IMR-90 (cell line): ENCODE measurements around the gene MED26. TPM values are rescaled to one million over a fixed set of nuclear protein-coding genes. Genes with fewer than 3 reads are reported as not detected.

ENCODE experiments used
- ATAC-seq: fragments of 200-7000 bp; cut with Tn5 transposase; 2 replicates; pipeline ENCODE4 v1.9.1; 2020; ENCODE audit warnings: low read depth, mild to moderate bottlenecking, moderate library complexity
- BruUV-seq: library from RNA; stranded (reverse); fragments of 400-500 nt; replicated peaks from 2 replicates; lab custom pipeline; 2021; lab: Mats Ljungman, UMichigan
- CTCF ChIA-PET: fragments of 300-600 bp; formaldehyde crosslinking; extraction: SDS; loops from one replicate; lab custom pipeline; 2021; ENCODE audit warnings: antibody characterized with exemption; lab: Yijun Ruan, JAX
- POLR2A ChIA-PET: fragments of 300-600 bp; sonication (Branson Sonifier 250); formaldehyde crosslinking; loops from one replicate; lab custom pipeline; 2022; ENCODE audit warnings: antibody characterized with exemption; ENCODE audit not compliant: unreplicated experiment; lab: Charles Lee
- DNase-seq: peaks from one replicate; pipeline ENCODE4 v3.0.0; 2013
- H2AFZ ChIP-seq: replicated peaks from 2 replicates; pipeline ENCODE3; 2013; ENCODE audit warnings: low read length, mild to moderate bottlenecking; ENCODE audit not compliant: poor library complexity
- H2AK5ac ChIP-seq: 2 replicates; pipeline ENCODE4 v1.6.1; 2013; ENCODE audit warnings: low read depth, low read length, inconsistent platforms
- H2AK9ac ChIP-seq: replicated peaks from 2 replicates; pipeline ENCODE3; 2013; ENCODE audit warnings: mild to moderate bottlenecking, low read depth, low read length, moderate library complexity; ENCODE audit not compliant: poor library complexity
- H2BK120ac ChIP-seq: 2 replicates; pipeline ENCODE4 v1.6.1; 2013; ENCODE audit warnings: low read depth, low read length, inconsistent platforms
- H2BK15ac ChIP-seq: 3 replicates; pipeline ENCODE4 v1.6.1; 2013; ENCODE audit warnings: low read depth, low read length, inconsistent platforms
- H2BK20ac ChIP-seq: 2 replicates; pipeline ENCODE4 v1.6.1; 2013; ENCODE audit warnings: low read depth, mild to moderate bottlenecking, inconsistent platforms, low read length, moderate library complexity
- H2BK5ac ChIP-seq: 2 replicates; pipeline ENCODE4 v1.6.1; 2013; ENCODE audit warnings: mild to moderate bottlenecking, low read depth, low read length, inconsistent platforms; ENCODE audit not compliant: poor library complexity, severe bottlenecking
- H3K14ac ChIP-seq: replicated peaks from 2 replicates; pipeline ENCODE4 v1.6.1; 2013; ENCODE audit warnings: low read depth, low read length, inconsistent platforms
- H3K18ac ChIP-seq: 2 replicates; pipeline ENCODE4 v1.6.1; 2013; ENCODE audit warnings: low read depth, low read length, control low read depth
- H3K23ac ChIP-seq: 2 replicates; pipeline ENCODE4 v1.6.1; 2013; ENCODE audit warnings: low read depth, low read length, inconsistent platforms
- H3K27ac ChIP-seq: 2 replicates; pipeline ENCODE4 v1.5.1; 2013; ENCODE audit warnings: mild to moderate bottlenecking, control low read depth, low read length; ENCODE audit not compliant: insufficient read depth
- H3K27me3 ChIP-seq: 2 replicates; pipeline ENCODE4 v1.6.1; 2013; ENCODE audit warnings: low read length; ENCODE audit not compliant: control insufficient read depth, insufficient read depth
- H3K36me3 ChIP-seq: 2 replicates; pipeline ENCODE4 v1.6.1; 2013; ENCODE audit warnings: low read length, mixed read lengths; ENCODE audit not compliant: control insufficient read depth, insufficient read depth
- H3K4ac ChIP-seq: 2 replicates; pipeline ENCODE4 v1.6.1; 2013; ENCODE audit warnings: low read depth, low read length, inconsistent platforms
- H3K4me1 ChIP-seq: 2 replicates; pipeline ENCODE4 v1.6.1; 2013; ENCODE audit warnings: low read length, mixed read lengths; ENCODE audit not compliant: control insufficient read depth, insufficient read depth
- H3K4me2 ChIP-seq: 2 replicates; pipeline ENCODE4 v1.6.1; 2013; ENCODE audit warnings: low read depth, mild to moderate bottlenecking, control low read depth, low read length, moderate library complexity
- H3K4me3 ChIP-seq: 2 replicates; pipeline ENCODE4 v1.5.1; 2013; ENCODE audit warnings: low read depth, mild to moderate bottlenecking, control low read depth, low read length, moderate library complexity; ENCODE audit not compliant: insufficient read depth
- H3K56ac ChIP-seq: 2 replicates; pipeline ENCODE4 v1.6.1; 2013; ENCODE audit warnings: low read length, inconsistent platforms; ENCODE audit not compliant: insufficient read depth; ENCODE audit errors: extremely low read depth
- H3K79me1 ChIP-seq, 2 experiments: 2 replicates each; pipeline ENCODE4 v1.6.1; 2013; ENCODE audit warnings: low read length in 2 of 2, inconsistent platforms in 1 of 2, low read depth in 1 of 2
- H3K9ac ChIP-seq: 2 replicates; pipeline ENCODE4 v1.6.1; 2013; ENCODE audit warnings: low read depth, low read length, control low read depth
- H3K9me1 ChIP-seq: 2 replicates; pipeline ENCODE4 v1.6.1; 2013; ENCODE audit warnings: low read length, inconsistent platforms; ENCODE audit not compliant: insufficient read depth
- H3K9me3 ChIP-seq: 2 replicates; pipeline ENCODE4 v1.6.1; 2013; ENCODE audit warnings: low read length; ENCODE audit not compliant: control insufficient read depth, insufficient read depth
- H4K20me1 ChIP-seq: 2 replicates; pipeline ENCODE4 v1.6.1; 2013; ENCODE audit warnings: low read length, inconsistent platforms; ENCODE audit not compliant: insufficient read depth
- H4K5ac ChIP-seq: 2 replicates; pipeline ENCODE4 v1.6.1; 2013; ENCODE audit warnings: mild to moderate bottlenecking, low read depth, low read length, control low read depth
- H4K8ac ChIP-seq, 2 experiments: 2 replicates each; pipeline ENCODE4 v1.6.1; 2013; ENCODE audit warnings: low read depth in 2 of 2, low read length in 2 of 2, control low read depth in 1 of 2, inconsistent platforms in 1 of 2
- H4K91ac ChIP-seq: 2 replicates; pipeline ENCODE4 v1.6.1; 2013; ENCODE audit warnings: low read depth, low read length, inconsistent platforms; ENCODE audit not compliant: insufficient read depth
- BHLHE40 ChIP-seq: fragments of 150-350 bp; IDR thresholded peaks from 2 replicates; pipeline ENCODE4 v1.6.1; 2016; ENCODE audit warnings: mild to moderate bottlenecking, low read depth, low read length
- CEBPB ChIP-seq: IDR thresholded peaks from 2 replicates; pipeline ENCODE4 v1.6.1; 2012; ENCODE audit warnings: low read depth, low read length, improper control_type of control experiment
- CHD1 ChIP-seq: IDR thresholded peaks from 2 replicates; pipeline ENCODE4 v1.6.1; 2012; ENCODE audit warnings: low read depth, low read length, improper control_type of control experiment
- FOS ChIP-seq: fragments of 150-350 bp; IDR thresholded peaks from 2 replicates; pipeline ENCODE4 v1.6.1; 2016; ENCODE audit warnings: low read depth, low read length
- MAFK ChIP-seq: IDR thresholded peaks from 2 replicates; pipeline ENCODE4 v1.6.1; 2012; ENCODE audit warnings: low read depth, low read length, improper control_type of control experiment
- MAZ ChIP-seq: IDR thresholded peaks from 2 replicates; pipeline ENCODE4 v1.6.1; 2012; ENCODE audit warnings: low read depth, mild to moderate bottlenecking, low read length, improper control_type of control experiment, moderate library complexity, borderline replicate concordance
- MXI1 ChIP-seq: IDR thresholded peaks from 2 replicates; pipeline ENCODE4 v1.6.1; 2012; ENCODE audit warnings: low read depth, mild to moderate bottlenecking, low read length, moderate library complexity, borderline replicate concordance
- NFE2L2 ChIP-seq: fragments of 150-350 bp; IDR thresholded peaks from 2 replicates; pipeline ENCODE4 v1.6.1; 2016; ENCODE audit warnings: low read depth, mild to moderate bottlenecking, low read length
- POLR2A ChIP-seq: IDR thresholded peaks from 2 replicates; pipeline ENCODE4 v1.6.1; 2012; ENCODE audit warnings: mild to moderate bottlenecking, low read depth, low read length
- RAD21 ChIP-seq: IDR thresholded peaks from 2 replicates; pipeline ENCODE4 v1.6.1; 2012; ENCODE audit warnings: low read length, improper control_type of control experiment
- RCOR1 ChIP-seq: IDR thresholded peaks from 2 replicates; pipeline ENCODE4 v1.6.1; 2012; ENCODE audit warnings: mild to moderate bottlenecking, low read length, improper control_type of control experiment; ENCODE audit not compliant: insufficient replicate concordance
- RFX5 ChIP-seq: IDR thresholded peaks from 2 replicates; pipeline ENCODE4 v1.8.0; 2012; ENCODE audit warnings: low read depth, mild to moderate bottlenecking, low read length, moderate library complexity
- SMC3 ChIP-seq: fragments of 150-350 bp; IDR thresholded peaks from 2 replicates; pipeline ENCODE4 v1.6.1; 2016; ENCODE audit warnings: low read depth, mild to moderate bottlenecking, antibody characterized with exemption, low read length, moderate library complexity
- WGBS, 2 experiments: methylation state at CpG; one replicate each; pipeline versions ENCODE4 v1.1.5 to v1.1.7; 2013; ENCODE audit warnings: missing lambda C conversion rate in 2 of 2; ENCODE audit not compliant: insufficient read length in 1 of 2; ENCODE audit errors: extremely low coverage in 2 of 2; 5-methylcytosine and 5-hydroxymethylcytosine counted together
- dilution Hi-C: fragments of 300-500 bp; cut with HindIII; formaldehyde crosslinking; loops from one replicate; pipeline ENCODE4 v1.14.3; 2018; ENCODE audit warnings: low sequenced_read_pairs; ENCODE audit not compliant: unreplicated experiment
- in situ Hi-C: fragments of 300-500 bp; cut with MboI; formaldehyde crosslinking; loops from 3 replicates; pipeline ENCODE4 v1.14.3; 2019; ENCODE audit warnings: low sequenced_read_pairs, inconsistent platforms, mixed read lengths
- intact Hi-C: fragments of 100-400 bp; cut with micrococcal nuclease; formaldehyde crosslinking; loops from 2 replicates; pipeline ENCODE4 v1.10.0; 2022
- polyA plus RNA-seq, 3 experiments: library from polyadenylated mRNA; depleted of rRNA; stranded (reverse); fragments of >200 nt; gene quantifications; 2 replicates each; pipeline ENCODE4 v1.2.3, GENCODE V29; 2012; ENCODE audit warnings: low replicate concordance in 1 of 3
- total RNA-seq: library from RNA; depleted of rRNA; stranded (reverse); fragments of >200 nt; gene quantifications from 2 replicates; pipeline ENCODE4 v1.2.3, GENCODE V29; 2012
- TF ChIP-seq, protein P1 (sequence below): conservative IDR thresholded peaks from 2 replicates; pipeline ENCODE4 v1.5.1; 2012; ENCODE audit warnings: mild to moderate bottlenecking, low read depth, low read length, improper control_type of control experiment
- TF ChIP-seq, protein P2 (sequence below): fragments of 150-350 bp; IDR thresholded peaks from 2 replicates; pipeline ENCODE4 v1.6.1; 2016; ENCODE audit warnings: low read depth, mild to moderate bottlenecking, low read length, moderate library complexity, borderline replicate concordance
- TF ChIP-seq, protein P3 (sequence below): fragments of 150-350 bp; IDR thresholded peaks from 2 replicates; pipeline ENCODE4 v1.6.1; 2017; ENCODE audit warnings: mild to moderate bottlenecking, antibody characterized with exemption, low read length, low read depth

Gene MED26
- total and polyA plus RNA-seq, 2 of the 4 experiments (the other 2 are of a cell fraction): 2.0 to 4.0 TPM

DNA sequence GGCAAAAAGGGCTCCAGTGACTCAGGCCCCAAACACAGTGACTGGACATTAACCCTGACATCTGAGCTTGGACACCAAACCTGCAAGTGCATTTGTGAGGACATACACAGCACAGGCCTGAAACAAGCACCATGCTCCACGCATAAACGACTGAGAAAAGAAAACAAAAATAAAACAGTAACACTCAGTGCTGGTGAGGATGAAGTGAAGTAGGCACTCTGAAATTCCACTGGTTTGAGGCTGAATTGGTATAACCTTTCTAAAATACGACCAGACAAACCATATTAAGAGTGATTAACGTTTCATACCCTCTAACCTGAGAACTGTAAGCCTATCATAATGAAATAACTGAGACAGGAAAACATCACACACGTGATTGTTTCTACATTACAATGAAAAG lies 61.3 kb downstream of the MED26 start:
- Histone ChIP-seq H3K36me3 (peaks cover 48% of the 10 kb centered on the region), H2AFZ (no peak overlapping the region), H4K8ac (no peak overlapping the region), H3K9ac (no peak overlapping the region), H3K79me1 (peaks cover 33 to 64% of the 10 kb centered on the region in 2 experiments), H3K4me1 (peaks cover 5% of the 10 kb centered on the region), H2BK5ac (no peak overlapping the region), H3K23ac (no peak overlapping the region), H3K14ac (no peak overlapping the region), H2BK15ac (no peak overlapping the region), H3K9me1 (peaks cover 13% of the 10 kb centered on the region), H3K27me3 (no peaks in the 10 kb centered on the region), H3K4me2 (no peak overlapping the region), H3K27ac (no peak overlapping the region), H4K91ac (no peak overlapping the region), H3K4ac (no peak overlapping the region), H3K56ac (no peak overlapping the region), H2AK5ac (no peak overlapping the region), H2BK120ac (no peak overlapping the region), H3K9me3 (no peaks in the 10 kb centered on the region), H2BK20ac (no peak overlapping the region), H2AK9ac (no peak overlapping the region), H4K5ac (no peak overlapping the region), H4K20me1 (peaks cover 9% of the 10 kb centered on the region), H3K18ac (no peak overlapping the region), H3K4me3 (no peak overlapping the region)
- no TSS peak for BruUV-seq
- TF ChIP-seq, protein P1, sequence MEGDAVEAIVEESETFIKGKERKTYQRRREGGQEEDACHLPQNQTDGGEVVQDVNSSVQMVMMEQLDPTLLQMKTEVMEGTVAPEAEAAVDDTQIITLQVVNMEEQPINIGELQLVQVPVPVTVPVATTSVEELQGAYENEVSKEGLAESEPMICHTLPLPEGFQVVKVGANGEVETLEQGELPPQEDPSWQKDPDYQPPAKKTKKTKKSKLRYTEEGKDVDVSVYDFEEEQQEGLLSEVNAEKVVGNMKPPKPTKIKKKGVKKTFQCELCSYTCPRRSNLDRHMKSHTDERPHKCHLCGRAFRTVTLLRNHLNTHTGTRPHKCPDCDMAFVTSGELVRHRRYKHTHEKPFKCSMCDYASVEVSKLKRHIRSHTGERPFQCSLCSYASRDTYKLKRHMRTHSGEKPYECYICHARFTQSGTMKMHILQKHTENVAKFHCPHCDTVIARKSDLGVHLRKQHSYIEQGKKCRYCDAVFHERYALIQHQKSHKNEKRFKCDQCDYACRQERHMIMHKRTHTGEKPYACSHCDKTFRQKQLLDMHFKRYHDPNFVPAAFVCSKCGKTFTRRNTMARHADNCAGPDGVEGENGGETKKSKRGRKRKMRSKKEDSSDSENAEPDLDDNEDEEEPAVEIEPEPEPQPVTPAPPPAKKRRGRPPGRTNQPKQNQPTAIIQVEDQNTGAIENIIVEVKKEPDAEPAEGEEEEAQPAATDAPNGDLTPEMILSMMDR: no peak
- TF ChIP-seq CEBPB (no peak), CHD1 (no peak), MXI1 (no peak), NFE2L2 (no peak), POLR2A (no peak), FOS (no peak), RAD21 (no peak), SMC3 (no peak), BHLHE40 (no peak), RFX5 (no peak), RCOR1 (no peak), MAZ (no peak), MAFK (no peak)
- TF ChIP-seq, protein P2, sequence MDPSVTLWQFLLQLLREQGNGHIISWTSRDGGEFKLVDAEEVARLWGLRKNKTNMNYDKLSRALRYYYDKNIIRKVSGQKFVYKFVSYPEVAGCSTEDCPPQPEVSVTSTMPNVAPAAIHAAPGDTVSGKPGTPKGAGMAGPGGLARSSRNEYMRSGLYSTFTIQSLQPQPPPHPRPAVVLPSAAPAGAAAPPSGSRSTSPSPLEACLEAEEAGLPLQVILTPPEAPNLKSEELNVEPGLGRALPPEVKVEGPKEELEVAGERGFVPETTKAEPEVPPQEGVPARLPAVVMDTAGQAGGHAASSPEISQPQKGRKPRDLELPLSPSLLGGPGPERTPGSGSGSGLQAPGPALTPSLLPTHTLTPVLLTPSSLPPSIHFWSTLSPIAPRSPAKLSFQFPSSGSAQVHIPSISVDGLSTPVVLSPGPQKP: no peak
- TF ChIP-seq, protein P3, sequence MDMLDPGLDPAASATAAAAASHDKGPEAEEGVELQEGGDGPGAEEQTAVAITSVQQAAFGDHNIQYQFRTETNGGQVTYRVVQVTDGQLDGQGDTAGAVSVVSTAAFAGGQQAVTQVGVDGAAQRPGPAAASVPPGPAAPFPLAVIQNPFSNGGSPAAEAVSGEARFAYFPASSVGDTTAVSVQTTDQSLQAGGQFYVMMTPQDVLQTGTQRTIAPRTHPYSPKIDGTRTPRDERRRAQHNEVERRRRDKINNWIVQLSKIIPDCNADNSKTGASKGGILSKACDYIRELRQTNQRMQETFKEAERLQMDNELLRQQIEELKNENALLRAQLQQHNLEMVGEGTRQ: no peak
- ATAC-seq (no peak), DNase-seq (no peak)
- ChIA-PET POLR2A (no interaction called here), CTCF (no interaction called here)
- intact Hi-C loops (no loop called here), in situ Hi-C loops (no loop called here), dilution Hi-C loops (no loop called here)
- no CpG with 5 or more reads among the region's 5 CpGs for WGBS, 2 experiments
